ENCODE measurements around the gene SLC35F3.
A peak's percentile ranks its signal among the peaks of the same experiment; 100 is the strongest.

The SLC35F3 gene

GRCh38 chr1:234355782-234356510 lies 451.5 kb downstream of the SLC35F3 start:
- TF ChIP-seq ZNF274 (IDR thresholded peaks at IDR 0.05; ENCODE audit: low read depth, low read length) = no peak
- H3K4me3 ChIP-seq (ENCODE audit: low read length) = no peak overlapping the region

- H3K4me3 ChIP-seq (ENCODE audit: low read length) = peak overlapping the region; percentile 54
These were observed 452.3 kb downstream of the SLC35F3 start for GRCh38 chr1:234356615-234357269.

- no peak for TF ChIP-seq ZNF274 (IDR thresholded peaks at IDR 0.05; ENCODE audit: low read depth, low read length)
- H3K4me3 ChIP-seq (ENCODE audit: low read length) = no peak overlapping the region
These were observed 453.4 kb downstream of the SLC35F3 start for GRCh38 chr1:234357831-234358230.

- H3K4me3 ChIP-seq (ENCODE audit: low read length) = no peak overlapping the region
- no peak for TF ChIP-seq ZNF274 (IDR thresholded peaks at IDR 0.05; ENCODE audit: low read depth, low read length)
These were observed 456.7 kb downstream of the SLC35F3 start for GRCh38 chr1:234361102-234361603.

- TF ChIP-seq ZNF274 (IDR thresholded peaks at IDR 0.05; ENCODE audit: low read depth, low read length) = no peak
- no peak overlapping the region for H3K4me3 ChIP-seq (ENCODE audit: low read length)
These were observed 458.1 kb downstream of the SLC35F3 start for GRCh38 chr1:234362558-234362957.

- no peak overlapping the region for H3K4me3 ChIP-seq (ENCODE audit: low read length)
- no peak for TF ChIP-seq ZNF274 (IDR thresholded peaks at IDR 0.05; ENCODE audit: low read depth, low read length)
These were observed 464.0 kb downstream of the SLC35F3 start for GRCh38 chr1:234368320-234369032.

GRCh38 chr1:234369033-234369430 lies 464.6 kb downstream of the SLC35F3 start:
- TF ChIP-seq ZNF274 (IDR thresholded peaks at IDR 0.05; ENCODE audit: low read depth, low read length) = no peak
- H3K4me3 ChIP-seq (ENCODE audit: low read length) = no peak overlapping the region

- H3K4me3 ChIP-seq (ENCODE audit: low read length) = no peak overlapping the region
- TF ChIP-seq ZNF274 (IDR thresholded peaks at IDR 0.05; ENCODE audit: low read depth, low read length) = no peak
These were observed 465.3 kb downstream of the SLC35F3 start for GRCh38 chr1:234369784-234370183.

GRCh38 chr1:234371414-234371813 lies 466.9 kb downstream of the SLC35F3 start:
- no peak for TF ChIP-seq ZNF274 (IDR thresholded peaks at IDR 0.05; ENCODE audit: low read depth, low read length)
- H3K4me3 ChIP-seq (ENCODE audit: low read length) = no peak overlapping the region

- peak overlapping the region; percentile 93; the same call in 1 of the 2 replicates for H3K4me3 ChIP-seq (ENCODE audit: low read length)
- no peak for TF ChIP-seq ZNF274 (IDR thresholded peaks at IDR 0.05; ENCODE audit: low read depth, low read length)
These were observed 467.7 kb downstream of the SLC35F3 start for GRCh38 chr1:234372011-234372757.

- no peak for TF ChIP-seq ZNF274 (IDR thresholded peaks at IDR 0.05; ENCODE audit: low read depth, low read length)
- peak within 1 kb of the TSS; percentile 93 for H3K4me3 ChIP-seq (ENCODE audit: low read length)
These were observed 468.8 kb downstream of the SLC35F3 start, which contains the start of gene COA6 for GRCh38 chr1:234373064-234373958. TSS of gene COA6 (plus strand) at chr1:234373456. CDS start at chr1:234373467, 11 bp downstream.

GRCh38 chr1:234373959-234374254 lies 469.4 kb downstream of the SLC35F3 start:
- no peak for TF ChIP-seq ZNF274 (IDR thresholded peaks at IDR 0.05; ENCODE audit: low read depth, low read length)
- H3K4me3 ChIP-seq (ENCODE audit: low read length) = peak overlapping the region; percentile 93
